Measurements from ENCODE around the gene E2F1.
"Not testable (repeated sequence)": the region's sequence is repeated elsewhere in the genome, so short reads cannot be mapped to it uniquely, and the experiment has no call there.

E2F1 gene

DNA sequence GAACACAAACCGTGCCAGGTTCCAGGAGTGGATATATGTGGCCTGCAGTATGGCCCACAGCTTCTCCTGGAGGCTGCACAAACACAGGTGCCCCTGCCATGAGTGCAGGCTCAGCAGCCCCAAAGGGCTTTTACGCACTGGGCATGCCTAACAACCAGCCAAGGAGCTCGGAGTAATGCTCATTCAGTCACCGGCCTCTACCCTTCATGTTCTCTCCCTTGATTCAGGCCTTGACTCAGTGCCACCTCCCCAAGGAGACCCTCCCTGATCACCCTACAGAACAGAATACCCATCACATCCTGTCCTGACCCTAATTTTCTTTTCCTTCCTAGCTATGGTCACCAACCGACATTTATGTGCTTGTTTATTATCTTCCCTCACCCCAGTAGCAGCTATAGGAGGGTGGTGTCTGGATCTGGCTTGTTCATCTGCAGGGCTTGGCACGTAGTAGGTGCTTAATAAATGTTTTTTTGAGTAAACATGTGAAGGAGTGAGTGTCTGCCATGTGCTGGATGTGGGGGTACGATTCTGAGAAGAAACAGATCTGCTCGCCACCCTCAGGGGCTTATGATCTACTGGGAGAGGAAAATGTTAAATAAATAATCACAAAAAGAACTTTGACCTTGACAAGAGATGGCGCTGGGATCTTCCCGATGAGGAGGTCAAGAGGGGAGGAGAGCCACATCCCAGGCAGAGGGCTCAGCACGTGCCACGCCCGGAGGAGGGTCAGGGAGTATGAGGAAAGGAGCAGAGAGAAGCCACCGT is 24.7 kb upstream of the E2F1 start:
- DNase-seq (ENCODE audit: low read depth), result no peak

DNA sequence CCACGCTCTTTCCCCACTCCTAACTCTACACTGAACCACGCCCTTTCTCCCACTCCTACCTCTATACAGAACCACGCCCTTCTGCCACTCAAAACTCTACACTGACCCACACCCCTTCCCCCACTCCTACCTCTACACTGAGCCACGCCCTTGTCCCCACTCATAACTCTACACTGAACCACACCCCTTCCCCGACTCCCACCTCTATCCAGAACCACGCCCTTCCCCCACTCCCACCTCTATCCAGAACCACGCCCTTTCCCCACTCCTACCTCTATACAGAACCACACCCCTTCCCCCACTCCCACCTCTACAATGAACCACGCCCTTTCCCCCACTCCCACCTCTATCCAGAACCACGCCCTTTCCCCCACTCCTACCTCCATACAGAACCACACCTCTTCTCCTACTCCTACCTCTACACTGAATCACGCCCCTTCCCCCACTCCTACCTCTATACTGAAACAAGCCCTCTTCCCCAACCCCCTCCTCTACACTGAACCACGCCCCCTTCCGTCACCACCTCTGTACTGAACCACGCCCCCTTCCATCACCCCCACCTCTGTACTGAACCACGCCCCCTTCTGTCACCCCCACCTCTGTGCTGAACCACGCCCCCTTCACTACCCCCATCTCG is 23.8 kb upstream of the E2F1 start:
- DNase-seq (ENCODE audit: low read depth), result no peak

GRCh38 chr20:33709398-33709797 is 23.2 kb upstream of the E2F1 start:
- no peak for DNase-seq (ENCODE audit: low read depth)

GRCh38 chr20:33707668-33708067 is 21.5 kb upstream of the E2F1 start:
- no peak for DNase-seq (ENCODE audit: low read depth)

DNA sequence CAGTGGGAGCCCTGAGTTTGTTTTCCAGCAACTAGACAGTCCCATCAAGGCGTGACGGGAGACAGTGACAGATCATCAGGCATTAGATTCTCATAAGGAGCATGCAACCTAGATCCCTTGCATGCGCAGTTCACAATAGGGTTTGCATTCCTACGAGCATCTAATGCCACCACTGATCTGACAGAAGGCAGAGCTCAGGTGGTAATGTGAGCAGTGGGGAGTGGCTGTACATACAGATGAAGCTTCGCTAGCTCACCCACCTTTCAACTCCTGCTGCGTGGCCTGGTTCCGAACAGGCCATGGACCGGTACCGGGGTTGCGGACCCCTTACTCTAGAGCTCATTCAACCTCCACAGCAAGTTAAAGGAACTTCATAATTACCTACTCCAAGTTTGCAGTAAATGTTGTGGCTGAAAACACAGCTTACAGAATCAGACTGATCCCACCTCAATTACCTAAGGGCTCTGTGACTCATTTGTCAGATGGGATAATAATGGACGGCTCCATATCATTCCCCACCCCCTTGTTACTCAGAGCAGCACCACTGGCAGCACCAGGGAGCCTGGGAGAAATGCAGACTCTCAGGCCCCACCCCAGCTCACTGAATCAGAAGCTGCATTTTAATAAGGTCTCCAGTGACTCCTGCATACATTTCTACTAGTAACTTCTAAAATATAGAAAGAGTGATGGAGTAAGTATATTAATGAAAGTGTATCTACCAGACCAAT is 18.2 kb upstream of the E2F1 start:
- no peak for DNase-seq (ENCODE audit: low read depth)

DNA sequence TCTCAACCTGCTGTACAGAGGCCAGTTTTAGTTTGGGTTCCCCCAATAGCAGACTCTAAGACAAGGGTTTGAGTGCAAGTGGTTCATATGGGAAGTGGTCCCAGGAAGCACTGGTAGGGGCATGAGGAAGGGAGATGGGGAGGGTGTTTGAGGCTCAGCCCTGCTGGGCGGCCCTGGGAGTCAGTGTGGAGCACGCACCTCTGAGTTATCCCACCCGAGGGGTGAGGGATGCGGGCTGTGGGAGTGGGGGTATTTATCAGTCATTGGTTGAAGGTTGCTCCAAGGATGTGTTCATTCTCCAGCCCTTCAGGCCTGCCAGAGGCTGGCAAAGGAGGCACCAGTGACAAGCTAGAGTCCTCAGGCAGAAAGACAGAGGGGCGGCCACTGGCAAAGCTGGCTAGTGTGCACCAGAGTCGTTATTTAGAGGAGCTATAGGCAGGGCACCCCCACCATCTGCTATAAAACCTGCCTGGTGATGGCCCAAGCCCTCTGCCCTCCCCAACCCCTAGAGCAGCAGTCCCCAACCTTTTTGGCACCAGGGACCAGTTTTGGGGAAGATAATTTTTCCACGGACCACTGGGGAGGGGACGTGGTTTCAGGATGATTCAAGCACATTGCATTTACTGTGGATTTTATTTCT is 17.4 kb upstream of the E2F1 start:
- no peak for DNase-seq (ENCODE audit: low read depth)

GRCh38 chr20:33702861-33703260 is 16.7 kb upstream of the E2F1 start:
- DNase-seq (ENCODE audit: low read depth), result no peak

- DNase-seq (ENCODE audit: low read depth), result no peak
These were observed 15.7 kb upstream of the E2F1 start for GRCh38 chr20:33701629-33702450.

- not testable (repeated sequence) for DNase-seq (ENCODE audit: low read depth)
These were observed 14.7 kb upstream of the E2F1 start for GRCh38 chr20:33700696-33701441.

DNA sequence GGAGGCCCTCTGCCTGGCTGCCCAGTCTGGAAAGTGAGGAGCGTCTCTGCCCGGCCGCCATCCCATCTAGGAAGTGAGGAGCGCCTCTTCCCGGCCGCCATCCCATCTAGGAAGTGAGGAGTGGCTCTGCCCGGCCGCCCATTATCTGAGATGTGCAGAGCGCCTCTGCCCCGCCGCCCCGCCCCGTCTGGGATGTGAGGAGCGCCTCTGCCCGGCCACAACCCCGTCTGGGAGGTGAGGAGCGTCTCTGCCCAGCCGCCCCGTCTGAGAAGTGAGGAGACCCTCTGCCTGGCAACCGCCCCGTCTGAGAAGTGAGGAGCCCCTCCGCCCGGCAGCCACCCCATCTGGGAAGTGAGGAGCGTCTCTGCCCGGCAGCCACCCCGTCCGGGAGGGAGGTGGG is 12.8 kb upstream of the E2F1 start:
- DNase-seq (ENCODE audit: low read depth), result not testable (repeated sequence)

DNA sequence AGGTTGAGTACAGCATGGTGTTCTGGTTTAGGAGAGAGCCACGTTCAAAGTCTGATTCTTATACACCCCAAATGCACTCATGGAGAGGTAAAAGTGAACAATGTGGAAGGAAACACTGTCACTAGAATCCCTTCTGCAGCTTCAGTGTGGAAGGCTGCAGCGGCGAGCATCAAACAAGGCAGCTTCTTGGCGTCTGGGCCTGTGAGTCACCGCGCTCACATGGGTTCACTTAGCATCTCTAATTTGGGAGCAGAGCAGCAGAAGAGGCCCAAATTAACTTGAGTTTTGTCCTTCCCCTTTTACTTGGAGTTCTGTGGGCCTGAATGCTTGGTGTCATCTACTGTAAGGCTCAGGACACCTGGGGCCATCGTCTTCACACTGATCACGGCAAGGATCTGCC is 10.9 kb upstream of the E2F1 start:
- no peak for DNase-seq (ENCODE audit: low read depth)

DNA sequence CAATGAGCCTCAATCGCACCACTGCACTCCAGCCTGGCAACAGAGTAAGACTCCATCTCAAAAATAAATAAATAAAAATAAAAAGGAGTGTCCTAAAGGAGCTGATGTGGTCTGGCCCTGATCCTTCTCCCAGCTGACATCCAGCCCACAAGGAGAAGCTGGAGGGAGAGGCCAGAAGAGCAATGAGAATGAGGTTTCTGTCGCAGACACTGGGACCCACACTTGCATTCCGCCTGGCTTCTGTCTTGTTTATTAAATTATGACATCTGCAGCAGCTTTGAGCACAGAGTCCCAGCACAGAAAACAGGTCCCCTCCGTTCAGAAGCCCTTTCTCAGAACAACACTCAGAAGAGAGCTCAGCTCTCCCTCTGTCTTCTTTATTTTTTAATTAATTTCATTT is 10.3 kb upstream of the E2F1 start:
- no peak for DNase-seq (ENCODE audit: low read depth)

- DNase-seq (ENCODE audit: low read depth), result no peak
These were observed 8.4 kb upstream of the E2F1 start for GRCh38 chr20:33694639-33695012.

GRCh38 chr20:33693741-33694638 is 7.8 kb upstream of the E2F1 start:
- DNase-seq (ENCODE audit: low read depth), result no peak

GRCh38 chr20:33693289-33693688 is 7.1 kb upstream of the E2F1 start:
- DNase-seq (ENCODE audit: low read depth), result no peak

- DNase-seq (ENCODE audit: low read depth), result no peak
These were observed 3.8 kb upstream of the E2F1 start for GRCh38 chr20:33689973-33690372.

DNA sequence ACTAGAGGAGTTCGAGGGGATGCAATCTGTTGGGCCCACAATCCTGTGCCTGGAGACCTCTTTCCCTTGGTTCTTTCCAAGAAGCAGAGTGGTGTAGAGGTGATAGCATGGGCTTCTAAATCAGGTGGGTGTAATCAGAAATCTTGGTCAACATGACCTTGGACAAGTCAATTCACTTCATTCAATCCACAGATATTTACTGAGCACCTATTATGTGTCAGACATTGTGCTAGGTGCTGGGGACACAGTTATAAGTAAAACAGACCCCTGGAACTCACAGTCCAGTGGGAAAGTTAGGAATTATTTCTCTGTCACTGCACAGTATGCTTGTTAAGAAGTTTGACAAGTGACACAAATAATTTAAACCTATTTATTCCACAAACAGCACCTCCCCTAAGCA is 3.3 kb upstream of the E2F1 start:
- no peak for DNase-seq (ENCODE audit: low read depth)

DNA sequence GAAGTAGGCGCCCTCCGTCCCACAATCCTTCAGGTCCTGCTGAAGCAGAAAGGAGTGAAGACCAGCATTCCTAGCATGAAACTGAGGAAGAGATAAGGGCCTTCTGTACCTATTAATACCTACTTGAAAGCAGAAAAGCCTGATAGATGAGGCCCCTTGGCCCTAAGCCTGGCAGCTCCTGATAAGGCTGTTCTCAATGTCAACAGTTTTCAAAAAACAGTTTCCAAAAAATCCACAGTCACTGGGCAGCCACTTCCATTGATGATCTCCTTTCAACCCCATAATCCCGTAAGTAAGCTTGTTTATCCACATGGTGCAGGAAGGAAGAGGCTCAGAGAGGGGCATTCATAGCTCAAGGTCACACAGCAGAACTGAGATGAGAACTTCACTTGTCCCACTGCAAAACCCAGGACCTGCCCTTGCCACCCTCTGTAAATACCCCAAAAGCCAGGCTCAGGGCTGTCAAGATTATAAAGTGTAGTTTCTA is 2.8 kb upstream of the E2F1 start:
- DNase-seq (ENCODE audit: low read depth), result no peak

DNA sequence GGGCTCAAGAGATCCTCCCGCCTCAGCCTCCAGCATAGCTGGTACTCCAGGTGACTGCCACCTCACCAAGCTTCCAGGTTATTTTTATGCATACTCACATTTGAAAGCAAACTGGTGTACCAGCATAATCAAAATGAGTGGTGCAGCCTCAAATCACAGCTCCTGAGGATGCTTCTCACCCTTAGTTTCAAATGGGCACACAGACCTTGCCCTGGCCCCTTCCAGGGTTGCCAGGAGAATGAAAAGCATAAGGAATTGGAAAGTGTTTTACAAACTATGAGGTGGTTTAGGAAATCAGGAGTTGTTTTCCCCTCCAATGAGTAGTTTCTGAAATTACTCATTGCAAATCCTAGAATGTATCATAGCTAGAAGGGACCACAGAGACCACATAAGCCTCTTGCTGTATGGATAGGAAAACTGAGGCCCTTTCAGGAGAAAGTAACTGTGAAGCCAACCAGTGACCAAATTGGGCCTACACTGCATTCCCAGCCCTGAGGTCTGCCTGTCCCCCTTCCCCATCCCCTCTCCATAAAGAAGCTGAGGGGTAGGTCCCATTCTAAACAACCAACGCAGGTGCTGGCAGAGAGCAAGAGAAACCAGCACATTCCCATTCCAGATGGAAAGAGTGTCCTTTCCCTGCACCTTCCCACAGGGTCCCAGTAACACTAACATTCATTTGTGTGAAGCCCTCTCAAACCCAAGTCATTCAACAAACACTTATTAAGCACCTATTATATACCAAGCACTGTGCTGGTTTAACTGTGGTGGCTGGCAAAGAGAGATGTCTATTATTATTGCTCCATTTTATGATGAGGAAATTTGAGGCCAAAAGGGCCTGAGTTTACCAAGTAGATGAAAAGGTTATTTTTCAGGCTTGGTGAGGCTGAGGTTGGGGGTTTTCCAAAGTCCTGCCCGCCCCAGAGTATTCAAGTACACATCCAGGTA is 2.1 kb upstream of the E2F1 start:
- DNase-seq (ENCODE audit: low read depth), result no peak
